ENCODE data around the gene PDE4D. TPM values are rescaled to one million over a fixed set of nuclear protein-coding genes. Genes with fewer than 3 reads are reported as not detected.
A peak's percentile ranks its signal among the peaks of the same experiment; 100 is the strongest.
"Not testable (repeated sequence)": the region's sequence is repeated elsewhere in the genome, so short reads cannot be mapped to it uniquely, and the experiment has no call there.

PDE4D gene
- polyA plus RNA-seq, 10 donors = 28.0 to 57.2 (median 38.6) TPM

DNA sequence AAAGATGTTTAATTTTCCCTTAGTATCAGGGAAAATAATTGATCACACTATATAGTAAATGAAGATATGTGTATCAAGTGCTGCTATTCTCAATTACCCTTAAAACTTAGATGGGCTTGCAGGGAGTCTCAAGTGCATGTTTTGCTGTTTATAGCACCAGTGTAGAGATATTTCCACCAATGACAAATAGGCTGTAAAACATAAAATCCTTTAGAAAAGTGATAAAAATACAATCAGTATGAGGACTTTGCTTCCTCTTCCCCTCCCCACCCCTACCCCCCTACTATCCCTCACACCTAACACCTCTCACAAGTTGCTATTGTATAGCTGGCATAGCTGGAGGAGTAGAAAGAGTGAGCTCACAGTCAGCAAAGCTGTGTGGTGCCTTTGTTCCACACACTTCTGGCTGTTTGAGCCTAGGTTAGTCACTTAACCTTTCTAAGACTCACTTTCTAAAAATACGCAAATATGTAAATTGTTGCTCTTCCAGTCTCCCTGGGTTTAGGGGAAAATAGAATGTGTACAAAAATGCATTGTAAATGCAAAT, 93.1 kb downstream of the PDE4D start:
- no peak for DNase-seq

DNA sequence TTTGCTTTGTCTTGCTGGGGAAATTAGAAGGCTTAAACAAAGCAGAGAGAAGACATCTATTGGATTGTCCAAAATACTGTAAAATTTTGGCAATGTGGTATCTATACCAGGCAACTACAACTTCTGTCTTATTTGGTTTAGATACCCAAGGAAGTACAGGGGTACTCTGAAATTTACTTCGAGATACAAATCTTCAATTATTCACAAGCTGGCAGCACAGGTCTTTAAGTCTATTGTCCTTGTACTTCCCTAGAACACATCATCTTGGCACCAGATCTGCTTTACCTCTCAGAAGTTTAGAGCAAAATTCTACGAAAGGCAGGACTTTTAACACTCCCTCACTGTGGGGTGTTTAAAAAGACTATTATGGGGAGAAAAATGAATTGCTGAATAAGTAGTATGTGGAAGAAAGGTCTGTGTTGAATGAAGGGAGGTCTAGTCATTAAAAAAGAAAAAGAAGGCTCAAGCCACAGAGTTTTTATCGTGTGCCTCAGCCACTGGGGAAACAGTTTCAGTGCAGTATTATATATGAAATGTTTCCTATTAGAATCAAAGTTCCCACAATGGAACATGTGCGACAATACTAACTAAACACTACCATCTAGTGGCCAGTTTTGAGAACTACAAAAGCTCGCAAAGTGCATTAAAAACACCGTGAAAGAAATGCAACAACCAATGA, 93.7 kb downstream of the PDE4D start:
- peak; percentile 59 to 83 (median 66) for DNase-seq

DNA sequence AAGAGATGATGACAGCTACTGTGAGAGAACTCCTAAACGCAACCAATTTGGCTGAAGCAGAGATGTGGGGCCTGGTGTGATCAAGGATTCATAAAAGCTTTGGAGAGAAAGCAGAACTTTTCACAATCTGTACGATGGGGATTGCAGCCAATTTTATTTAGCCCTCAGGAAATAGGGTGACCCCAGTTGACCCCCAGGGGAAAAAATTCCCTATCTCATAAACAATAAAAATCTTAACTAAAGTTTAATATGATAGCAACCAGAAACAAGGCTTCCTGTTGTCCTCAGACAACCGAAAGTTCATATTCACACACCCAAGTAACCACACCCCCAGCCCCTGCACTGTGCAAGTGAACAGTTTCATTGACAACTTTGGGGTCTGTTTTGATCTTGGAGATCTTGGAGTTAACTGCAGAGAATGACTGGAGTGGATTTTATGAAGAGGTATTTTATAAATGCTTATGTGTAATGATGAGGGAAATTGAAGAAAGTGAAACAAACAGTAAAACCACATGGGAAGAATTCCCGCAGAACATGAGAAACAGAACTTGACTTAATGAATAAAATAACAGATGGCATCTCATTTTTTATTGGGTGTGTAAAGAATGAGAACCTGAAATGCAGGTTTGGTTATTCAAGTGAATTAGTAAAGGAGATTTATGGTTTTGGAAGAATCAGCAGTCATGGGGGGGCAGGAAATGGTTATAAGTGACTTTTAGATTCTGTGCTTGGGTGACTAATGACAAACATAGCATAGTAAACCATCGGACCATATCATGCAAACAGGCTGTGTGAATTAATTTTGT, 94.5 kb downstream of the PDE4D start:
- peak in 1 of 3 donors; percentile 43 for DNase-seq

DNA sequence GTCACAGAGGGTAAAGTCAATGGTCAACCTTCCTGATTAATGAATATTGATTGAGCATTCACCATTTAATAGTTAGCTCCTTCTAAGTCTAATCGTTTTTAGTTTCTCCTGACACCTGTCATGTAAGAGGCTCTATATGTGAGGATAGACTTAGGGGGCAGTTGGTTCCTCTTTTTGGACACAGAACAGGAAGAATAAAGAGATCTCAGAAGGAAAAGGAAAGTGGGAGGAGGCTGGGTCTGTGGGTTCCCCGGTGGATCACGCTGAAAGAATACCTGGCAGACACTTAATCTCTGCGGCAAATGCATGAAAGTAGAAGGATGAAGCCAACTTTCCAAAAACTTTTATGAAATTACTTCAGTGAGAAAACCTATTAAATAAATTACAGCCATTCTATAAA, 98.4 kb downstream of the PDE4D start:
- DNase-seq = no peak

DNA sequence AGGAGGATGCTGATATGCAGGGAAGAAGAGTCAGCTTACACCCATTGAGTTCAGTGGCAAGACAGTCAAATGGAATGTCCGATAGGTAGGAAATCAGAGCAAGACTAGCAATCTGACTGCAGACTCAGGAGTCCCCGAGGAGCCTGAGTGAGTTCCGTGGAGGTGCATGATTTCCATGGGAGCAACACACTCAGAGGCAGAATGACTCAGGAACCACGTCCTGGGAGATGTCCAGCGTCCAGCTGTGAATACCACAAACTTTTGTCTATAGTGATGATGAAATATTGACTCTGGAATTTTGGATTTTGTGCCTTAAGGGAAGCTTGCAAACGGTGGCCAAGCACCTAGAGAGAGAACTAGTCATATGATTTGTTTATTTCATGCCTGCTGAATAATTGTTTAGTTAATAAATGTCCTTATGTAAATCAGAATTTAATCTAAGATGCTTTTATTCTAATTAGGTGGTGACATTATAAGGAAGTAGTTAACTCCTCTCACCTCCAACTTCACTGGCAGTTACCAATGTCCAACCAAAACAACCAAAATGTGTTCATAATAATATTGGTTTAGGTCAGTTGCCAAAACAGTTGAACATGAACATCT, 100.4 kb downstream of the PDE4D start:
- peak in 2 of 3 donors; percentile 62 to 75 for DNase-seq

DNA sequence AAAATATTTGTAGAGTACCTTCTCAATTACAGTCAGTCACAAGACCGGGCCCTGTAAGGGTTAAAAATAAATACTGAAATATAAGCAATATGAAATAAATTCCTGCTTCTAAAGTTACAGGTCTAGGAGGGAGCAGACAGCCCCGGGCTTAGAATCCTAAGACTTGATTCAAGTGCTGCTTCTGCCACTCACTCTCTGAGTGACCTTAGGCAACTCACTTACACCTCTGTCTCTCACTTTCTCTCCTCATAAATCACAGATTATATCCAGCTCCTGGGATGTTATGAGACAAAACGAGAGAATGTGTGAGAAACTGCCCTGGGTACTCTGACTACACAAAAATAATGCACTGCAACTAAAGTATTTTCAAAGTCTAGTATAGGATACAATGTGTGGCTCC, 101.9 kb downstream of the PDE4D start:
- DNase-seq = no peak

DNA sequence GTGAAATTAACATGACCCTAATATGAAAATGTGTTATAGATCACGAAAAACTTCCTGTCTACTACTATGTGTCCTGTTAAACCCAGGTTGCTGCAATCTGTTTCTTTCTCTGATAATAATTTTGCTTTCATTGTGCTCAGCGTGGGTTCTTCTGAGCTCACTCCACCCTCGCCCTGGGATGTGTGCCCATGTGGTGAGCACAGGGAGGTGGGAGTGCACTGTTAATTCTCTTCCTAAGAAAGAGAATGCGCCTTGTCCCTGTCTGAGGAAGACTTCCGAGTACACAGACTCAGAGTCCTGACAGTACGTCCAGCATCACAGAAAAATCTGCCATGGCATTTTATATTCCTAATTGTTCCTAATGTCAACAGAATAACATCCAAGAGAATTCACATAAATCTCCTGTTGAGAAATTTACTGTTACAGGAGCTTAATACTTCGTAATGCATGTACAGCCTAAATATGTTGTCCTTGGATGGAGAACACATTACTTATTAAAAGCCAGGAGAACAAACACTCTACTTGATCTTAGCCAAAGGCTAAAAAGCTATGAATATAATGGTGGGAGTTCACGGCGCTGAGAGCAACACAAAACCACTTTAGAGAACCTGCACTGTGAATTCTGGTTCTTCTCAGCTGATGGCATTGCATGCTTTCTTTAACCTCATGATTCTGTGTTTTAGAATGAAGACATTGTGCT, 102.6 kb downstream of the PDE4D start:
- DNase-seq = no peak

DNA sequence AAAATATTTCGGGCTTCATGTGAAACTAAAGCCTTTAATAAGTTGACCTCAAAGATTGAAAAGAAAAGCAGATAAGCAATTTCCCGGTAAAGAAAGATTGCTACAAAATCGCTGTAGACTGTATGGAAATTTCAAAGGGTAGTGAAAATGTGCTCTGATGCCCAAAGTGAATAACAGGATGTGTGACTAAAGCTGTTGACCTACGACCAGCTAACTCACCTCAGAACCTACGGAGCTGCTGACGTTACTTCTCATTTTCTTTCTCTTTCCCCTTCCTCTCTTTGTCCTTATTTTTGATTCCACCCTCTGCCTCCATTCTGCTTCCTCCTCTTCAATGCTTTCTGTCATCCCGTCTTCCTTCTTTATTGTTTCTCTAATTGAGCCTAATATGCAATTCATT, 103.2 kb downstream of the PDE4D start:
- no peak for DNase-seq

DNA sequence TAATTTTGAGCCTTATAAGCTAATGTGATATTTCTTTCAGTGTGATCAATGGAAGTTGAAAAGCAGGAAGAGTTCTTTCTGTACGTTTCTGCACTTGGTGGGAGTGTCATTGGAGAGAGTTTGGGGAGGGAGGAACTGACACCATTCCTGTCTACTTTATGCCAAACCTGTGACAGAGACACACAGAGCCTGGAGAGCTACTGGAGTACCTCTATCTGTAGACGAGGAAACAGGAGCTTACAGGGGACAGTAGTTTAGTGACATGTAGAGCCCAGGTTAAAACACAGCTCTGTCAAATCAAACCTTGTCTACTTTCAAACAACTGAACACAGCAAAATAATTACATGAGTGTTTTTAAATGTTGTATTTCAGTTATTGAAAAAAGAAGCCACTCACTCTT, 103.6 kb downstream of the PDE4D start:
- DNase-seq = no peak

DNA sequence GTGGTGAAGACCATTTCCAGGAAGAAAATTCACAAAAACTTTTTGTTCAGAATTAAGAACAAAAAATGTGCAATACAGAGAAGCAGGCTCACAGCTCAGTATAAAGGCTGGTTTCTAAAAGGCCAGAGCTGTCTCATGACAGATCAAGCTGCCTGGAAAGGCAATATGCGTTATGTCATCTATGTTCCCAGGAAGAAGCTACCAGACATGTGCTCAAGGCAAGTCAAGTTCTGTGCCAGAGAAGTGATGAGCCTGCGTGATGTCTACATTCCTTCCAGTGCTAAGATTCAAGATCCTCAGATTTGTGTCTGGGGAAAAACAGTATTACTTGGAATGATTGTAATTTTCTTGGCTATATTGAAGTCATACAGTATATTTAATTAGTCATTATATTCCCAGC, 104.3 kb downstream of the PDE4D start:
- DNase-seq = peak in 1 of 3 donors; percentile 66

DNA sequence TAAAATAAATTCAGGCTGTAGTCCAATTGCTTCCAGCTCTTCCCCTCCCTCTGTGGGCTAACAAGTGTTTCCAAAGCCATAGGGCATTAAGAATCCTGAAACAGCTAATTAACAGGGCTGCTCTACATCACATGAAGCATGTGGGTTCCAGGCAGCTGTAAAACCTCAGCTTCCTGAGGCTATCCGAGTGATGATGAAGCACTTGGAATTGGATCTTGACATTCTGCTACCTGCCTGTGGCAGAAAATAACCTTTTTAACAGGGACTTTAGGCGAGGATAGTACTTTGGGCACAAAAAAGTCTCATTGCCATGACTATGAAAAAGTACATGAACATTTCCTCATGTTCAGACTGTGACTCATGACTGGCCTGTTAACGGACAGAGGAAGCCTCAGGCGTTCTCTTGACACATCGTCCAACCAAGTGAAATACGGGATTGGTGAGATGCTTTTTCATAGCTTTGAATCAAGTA, 107.2 kb downstream of the PDE4D start:
- no peak for DNase-seq

DNA sequence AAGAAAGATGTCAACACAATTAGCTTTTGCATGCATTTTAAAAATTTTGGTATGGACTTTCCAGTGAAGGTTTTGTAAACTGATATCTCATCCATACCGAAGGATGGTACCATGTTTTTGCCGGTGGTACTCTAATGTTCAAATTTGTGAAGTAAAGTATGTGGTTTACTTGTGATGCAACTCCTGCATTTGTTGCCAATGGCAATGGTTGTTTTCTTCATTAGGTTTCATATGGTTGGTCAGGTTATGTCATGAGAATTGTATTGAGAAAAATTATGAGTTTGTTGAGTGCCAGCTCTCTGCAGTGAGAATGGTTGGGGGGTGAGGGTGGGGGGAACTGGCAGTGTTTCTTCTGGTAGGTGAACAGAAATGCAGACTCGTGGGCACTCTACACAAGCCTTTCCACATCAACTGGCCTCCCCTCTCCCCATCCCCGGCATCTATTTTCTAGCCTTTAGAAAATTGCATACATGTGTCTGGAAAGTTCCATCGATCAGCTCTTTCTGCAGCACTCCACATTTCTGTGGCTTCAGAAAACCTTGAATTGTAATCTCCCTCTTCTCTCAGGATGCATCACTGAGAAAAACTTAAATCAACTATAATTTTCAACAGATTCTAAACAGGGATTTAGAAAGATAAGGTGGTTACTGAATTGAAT, 107.7 kb downstream of the PDE4D start:
- DNase-seq = no peak

DNA sequence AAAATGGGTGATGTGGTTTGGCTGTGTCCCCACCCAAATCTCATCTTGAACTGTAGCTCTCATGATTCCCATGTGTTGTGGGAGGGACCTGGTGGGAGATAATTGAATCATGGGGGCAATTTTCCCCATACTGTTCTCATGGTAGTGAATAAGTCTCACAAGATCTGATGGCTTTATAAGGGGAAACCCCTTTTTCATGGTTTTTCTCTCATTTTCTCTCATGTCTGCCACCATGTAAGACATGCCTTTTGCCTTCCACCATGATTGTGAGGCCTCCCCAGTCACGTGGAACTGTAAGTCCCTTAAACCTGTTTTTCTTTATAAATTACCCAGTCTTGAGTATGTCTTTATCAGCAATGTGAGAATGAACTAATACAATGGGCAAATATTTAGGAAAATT, 108.8 kb downstream of the PDE4D start:
- not testable (repeated sequence) for DNase-seq

DNA sequence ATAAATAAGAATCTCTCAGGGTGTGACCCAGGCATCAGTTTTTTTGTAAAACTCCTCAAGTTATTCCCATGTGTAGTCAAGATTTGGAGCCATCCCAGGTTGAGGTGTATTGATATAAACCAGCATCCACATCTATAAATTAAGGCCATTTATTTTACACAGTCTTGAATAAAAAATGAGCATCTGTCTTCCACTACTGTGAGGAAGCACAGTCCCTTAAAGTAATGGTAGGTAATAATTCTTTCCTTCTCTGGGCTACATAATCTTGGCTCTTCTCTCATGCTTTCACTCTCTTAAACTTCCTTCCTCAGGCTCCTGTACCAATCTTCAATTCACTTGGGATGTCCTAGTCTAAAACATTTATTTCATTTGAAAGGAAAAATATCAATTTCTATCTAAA, 110.3 kb downstream of the PDE4D start:
- DNase-seq = no peak

DNA sequence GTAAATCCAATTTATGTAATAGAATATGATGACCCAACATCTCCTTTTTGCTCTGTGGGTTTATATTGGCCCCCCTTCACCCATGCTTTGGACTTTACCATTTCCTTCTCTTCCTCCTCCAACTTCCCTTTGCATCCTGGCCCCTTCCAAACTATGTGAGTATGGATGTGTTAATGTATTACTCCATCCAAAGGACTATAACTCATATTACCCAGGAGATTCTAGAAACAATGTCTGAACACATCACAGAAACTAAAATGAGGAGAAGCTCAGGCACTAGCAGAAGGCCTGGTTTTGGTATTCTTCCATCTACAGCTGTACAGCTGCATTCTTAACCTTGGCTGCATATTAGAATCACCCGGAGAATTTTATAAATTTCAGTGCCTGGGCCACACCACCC, 110.7 kb downstream of the PDE4D start:
- peak in 2 of 3 donors; percentile 29 to 75 for DNase-seq

DNA sequence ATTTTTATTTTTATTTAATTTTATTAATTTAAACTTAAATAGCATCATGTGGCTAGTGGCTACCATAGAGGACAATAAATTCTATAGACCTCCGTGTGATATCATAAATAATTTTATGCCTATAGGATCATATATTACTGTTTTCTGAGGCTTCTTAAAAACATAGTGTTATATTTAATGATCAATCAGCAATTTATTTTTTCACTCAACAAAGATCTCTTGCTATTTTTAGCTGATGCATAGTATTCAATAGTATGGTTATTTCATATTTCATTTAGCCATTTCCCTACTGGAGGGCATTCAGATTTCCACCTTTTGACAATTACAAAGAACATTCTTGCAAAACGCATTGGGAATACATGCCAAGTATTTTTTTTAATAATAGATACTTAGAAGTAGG, 114.1 kb downstream of the PDE4D start:
- no peak for DNase-seq

DNA sequence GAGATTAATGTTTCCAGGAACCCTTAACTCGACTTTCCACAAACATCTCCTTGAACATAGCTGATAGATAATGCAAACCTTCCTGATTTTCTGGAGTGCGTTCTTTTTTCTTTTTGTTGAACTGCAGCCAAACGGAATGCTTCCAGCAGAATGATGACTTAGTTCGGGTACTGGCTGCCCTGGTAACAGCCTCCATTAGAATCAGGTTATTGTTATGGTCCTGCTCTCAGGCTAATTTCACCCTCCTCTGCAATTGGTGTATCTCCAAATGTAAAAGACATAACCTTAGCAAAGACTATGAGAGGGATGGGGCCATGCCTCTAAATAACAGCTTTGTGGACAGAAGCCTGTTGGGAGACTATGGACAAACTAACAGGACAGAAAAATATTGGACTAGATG, 116.5 kb downstream of the PDE4D start:
- no peak for DNase-seq

DNA sequence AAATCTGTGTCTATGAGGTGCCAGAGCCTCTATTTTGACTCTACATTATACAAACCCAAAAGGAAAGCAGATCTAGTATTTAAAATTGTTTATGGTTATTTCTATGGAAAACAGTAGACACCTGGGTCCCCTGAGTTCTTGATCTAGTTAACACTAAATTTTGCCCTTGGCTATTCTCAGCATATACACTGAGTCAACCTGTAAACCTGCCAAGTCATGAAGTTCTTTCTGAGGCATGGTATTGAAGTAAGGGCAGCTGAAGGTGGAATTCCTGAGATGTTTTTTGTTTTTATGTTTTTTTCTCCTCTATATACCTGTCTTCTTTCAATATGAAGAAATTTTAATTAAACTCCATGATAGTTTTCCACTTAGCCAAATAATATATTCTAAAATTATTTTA, 120.2 kb downstream of the PDE4D start:
- no peak for DNase-seq

DNA sequence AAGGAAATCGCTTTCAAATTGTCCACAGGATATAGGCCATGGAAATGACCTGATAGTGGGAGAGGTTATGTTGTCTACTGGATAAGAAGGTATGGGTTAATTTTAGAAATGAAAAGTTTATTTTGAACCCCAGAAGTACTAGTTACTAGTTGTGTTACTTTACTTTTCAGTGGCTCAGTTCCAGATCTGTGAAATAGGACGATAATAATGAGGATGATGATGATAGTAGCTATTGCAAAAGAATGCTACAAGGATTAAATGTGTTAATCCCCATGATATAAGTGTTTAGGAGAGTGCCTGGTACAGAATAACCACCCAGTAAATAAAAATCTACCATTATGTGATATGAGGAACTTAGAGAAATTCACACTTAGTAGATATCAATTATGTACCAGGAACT, 120.8 kb downstream of the PDE4D start:
- no peak for DNase-seq

DNA sequence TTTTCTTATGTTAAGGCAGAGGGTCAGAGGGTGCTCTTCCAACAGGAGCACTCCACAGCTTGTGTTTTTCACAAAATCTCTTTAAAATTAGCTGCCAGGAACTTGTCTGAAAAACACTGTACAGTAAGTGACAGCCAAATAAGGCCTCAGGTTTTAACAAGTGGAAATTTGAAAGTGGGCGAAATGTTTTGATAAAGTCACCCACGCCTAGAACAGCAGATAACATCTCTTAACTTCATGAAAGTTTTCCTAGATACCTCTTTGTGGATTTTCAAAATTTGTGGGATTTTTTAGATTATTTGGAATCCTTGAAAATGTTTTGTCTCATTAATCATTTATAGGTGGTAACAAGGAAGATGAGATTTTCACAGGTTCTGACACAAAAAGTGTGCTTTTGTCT, 121.3 kb downstream of the PDE4D start:
- no peak for DNase-seq

DNA sequence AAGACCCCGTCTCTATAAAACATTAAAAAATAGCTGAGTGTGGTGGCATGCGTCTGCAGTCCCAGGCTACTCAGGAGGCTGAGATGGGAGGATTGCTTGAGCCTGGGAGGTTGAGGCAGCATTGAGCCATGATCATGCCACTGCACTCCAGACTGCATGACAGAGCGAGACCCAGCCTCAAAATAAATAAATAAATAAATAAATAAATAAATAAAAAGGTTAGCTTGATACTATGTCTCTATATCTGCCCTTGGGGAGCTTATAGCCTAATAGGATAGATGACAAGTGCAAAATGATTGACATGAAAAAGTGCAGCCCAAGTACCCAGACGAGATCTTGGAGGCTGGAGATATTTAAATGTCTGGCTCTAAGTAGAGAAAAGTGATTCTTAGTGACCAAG, 122.6 kb downstream of the PDE4D start:
- no peak for DNase-seq

All from muscle of back (tissue), 11 donors.